IMR-90 (cell line): ENCODE data around the gene ASPRV1.
A peak's percentile ranks its signal among the peaks of the same experiment; 100 is the strongest.

ENCODE experiments used
- CTCF ChIP-seq: conservative IDR thresholded peaks from 2 replicates; pipeline ENCODE4 v1.5.1; 2012; ENCODE audit warnings: mild to moderate bottlenecking, low read depth, low read length, improper control_type of control experiment
- POLR2A ChIP-seq: IDR thresholded peaks from 2 replicates; pipeline ENCODE4 v1.6.1; 2012; ENCODE audit warnings: mild to moderate bottlenecking, low read depth, low read length
- RCOR1 ChIP-seq: IDR thresholded peaks from 2 replicates; pipeline ENCODE4 v1.6.1; 2012; ENCODE audit warnings: mild to moderate bottlenecking, low read length, improper control_type of control experiment; ENCODE audit not compliant: insufficient replicate concordance
- USF2 ChIP-seq: fragments of 150-350 bp; IDR thresholded peaks from 2 replicates; pipeline ENCODE4 v1.6.1; 2017; ENCODE audit warnings: mild to moderate bottlenecking, antibody characterized with exemption, low read length, low read depth

DNA sequence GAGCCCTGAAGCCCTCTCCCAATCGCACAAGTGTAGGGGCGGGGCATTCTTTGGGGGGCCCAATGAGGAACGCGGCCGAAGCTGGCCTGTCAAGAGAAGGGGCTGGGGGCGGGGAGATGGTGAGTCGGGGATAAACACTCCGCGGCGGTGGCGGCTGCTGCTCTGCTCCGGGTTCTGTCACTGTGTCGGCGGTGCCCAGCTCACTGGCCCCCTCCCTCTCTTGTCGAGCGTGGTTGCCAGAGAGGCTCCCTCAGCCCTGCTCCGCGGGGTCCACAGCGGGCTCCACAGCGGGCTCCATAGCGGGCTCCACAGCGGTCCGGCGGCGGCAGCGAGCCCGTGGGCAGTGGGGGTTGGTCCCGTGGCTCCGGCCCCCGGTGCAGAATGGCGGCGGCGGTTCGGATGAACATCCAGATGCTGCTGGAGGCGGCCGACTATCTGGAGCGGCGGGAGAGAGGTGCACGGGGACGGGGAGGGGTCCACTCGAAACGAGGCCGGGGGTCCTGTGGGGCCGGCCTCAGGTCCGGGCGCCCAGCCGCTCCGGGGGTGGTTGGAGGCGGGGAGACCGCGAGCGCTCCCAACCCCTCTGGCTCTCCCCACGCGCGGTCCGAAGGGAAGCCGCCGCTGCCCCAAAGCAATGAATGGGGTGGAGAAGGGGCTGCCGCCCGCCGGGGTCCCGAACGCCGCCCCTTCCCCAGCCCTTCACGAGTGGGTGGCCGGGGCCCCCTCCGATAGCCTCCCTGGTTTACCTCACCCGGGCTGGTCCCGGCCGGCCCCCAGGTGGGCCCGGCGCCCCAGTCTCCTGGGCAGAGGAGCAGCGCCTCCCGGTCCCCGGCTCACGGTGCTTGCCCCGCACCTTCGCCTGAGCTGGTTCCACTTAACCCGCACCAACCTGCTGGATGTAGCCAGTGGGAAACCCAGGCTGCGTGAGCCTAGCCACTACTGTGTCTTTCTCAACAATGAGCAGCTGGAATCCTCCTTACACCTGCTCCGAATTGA is 46.2 kb downstream of the ASPRV1 start, which contains the start of gene MXD1:
- no peak for TF ChIP-seq CTCF
- TF ChIP-seq RCOR1: no peak
- TF ChIP-seq POLR2A: peak; percentile 92
- no peak for TF ChIP-seq USF2
